ENCODE measurements around the gene ATP2C2.
"Not testable (repeated sequence)": the region's sequence is repeated elsewhere in the genome, so short reads cannot be mapped to it uniquely, and the experiment has no call there.

The ATP2C2 gene

DNA sequence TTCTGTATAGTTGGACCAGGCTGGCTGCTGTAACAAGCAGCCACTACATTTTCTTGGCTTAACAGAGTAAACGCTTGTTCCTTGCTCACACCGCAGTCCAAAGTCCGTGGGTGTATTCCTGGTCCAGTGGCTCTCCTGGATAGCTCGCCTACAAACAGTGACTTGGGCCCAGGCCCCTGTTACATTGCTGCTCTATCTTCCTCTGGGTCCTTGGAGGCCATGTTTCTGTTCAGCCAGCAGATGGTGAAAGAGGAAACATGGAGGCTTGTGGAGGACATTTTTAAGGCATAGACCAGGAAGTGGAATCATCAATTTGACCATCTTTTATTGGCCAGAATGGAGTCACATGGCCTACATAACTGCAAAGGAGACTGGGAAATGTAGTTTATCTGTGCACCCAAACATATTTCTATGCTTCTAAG lies 55.1 kb downstream of the ATP2C2 start:
- no peak for DNase-seq

DNA sequence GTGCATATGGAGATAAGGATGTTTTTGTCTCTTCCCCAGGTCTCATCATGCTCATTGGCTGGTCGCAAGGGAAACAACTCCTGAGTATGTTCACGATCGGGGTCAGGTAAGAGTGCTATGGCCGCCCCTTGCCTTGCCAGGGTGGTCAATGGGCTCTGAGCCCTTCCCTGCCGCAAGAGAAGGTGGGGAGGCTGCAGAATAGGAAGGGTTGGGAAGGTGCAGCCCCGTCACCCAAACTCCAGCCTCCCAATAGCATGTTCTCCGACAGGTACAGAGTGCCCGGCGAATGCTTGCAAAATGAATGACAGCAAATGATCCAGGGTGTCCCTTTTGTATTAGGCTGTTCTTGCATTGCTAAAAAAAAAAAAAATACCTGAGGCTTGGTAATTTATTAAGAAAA lies 57.4 kb downstream of the ATP2C2 start:
- no peak for DNase-seq

DNA sequence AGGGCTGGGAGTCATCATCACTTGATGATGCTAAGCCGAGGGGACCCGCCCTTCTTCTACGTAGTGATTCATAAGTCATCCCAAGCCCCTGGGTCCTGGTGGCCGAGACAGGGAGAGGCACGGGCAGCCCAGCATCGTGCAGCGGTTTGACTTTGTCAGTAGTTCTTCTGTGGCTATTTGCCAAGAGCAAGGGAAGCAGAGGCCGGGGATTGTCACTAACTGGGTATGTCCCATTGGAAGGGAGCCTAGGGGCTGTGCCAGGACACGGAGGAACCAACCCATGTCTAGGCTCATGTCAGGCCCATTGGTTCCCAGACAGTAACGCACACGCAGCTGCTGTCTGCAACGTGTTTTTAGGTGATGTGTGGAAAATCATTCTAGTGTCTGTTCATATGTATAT lies 58.5 kb downstream of the ATP2C2 start:
- no peak for DNase-seq

- DNase-seq, result no peak
Measured at GRCh38 chr16:84427553-84427952, 59.2 kb downstream of the ATP2C2 start.

DNA sequence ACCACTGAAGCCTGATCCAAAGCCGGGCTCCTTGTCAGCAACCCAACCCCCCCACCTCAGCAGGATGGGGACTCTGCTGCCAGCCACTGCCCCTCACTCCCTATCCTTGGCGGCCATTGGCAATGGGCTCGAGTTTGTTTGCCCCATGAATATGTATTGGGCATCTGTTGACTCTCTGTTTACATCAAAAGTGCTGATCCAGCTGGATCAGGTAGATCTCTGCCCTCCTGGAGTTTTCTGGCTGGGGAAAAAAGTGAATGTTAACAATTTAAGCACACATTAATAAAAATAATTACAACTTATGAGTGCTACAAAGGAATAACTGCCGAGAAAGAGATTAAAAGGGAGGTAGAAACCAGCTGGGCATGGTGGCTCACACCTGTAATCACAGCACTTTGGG lies 62.5 kb downstream of the ATP2C2 start:
- DNase-seq, result no peak

- no peak for DNase-seq
Measured at GRCh38 chr16:84434800-84435199, 66.5 kb downstream of the ATP2C2 start.

GRCh38 chr16:84436196-84436595 lies 67.9 kb downstream of the ATP2C2 start:
- no peak for DNase-seq

DNA sequence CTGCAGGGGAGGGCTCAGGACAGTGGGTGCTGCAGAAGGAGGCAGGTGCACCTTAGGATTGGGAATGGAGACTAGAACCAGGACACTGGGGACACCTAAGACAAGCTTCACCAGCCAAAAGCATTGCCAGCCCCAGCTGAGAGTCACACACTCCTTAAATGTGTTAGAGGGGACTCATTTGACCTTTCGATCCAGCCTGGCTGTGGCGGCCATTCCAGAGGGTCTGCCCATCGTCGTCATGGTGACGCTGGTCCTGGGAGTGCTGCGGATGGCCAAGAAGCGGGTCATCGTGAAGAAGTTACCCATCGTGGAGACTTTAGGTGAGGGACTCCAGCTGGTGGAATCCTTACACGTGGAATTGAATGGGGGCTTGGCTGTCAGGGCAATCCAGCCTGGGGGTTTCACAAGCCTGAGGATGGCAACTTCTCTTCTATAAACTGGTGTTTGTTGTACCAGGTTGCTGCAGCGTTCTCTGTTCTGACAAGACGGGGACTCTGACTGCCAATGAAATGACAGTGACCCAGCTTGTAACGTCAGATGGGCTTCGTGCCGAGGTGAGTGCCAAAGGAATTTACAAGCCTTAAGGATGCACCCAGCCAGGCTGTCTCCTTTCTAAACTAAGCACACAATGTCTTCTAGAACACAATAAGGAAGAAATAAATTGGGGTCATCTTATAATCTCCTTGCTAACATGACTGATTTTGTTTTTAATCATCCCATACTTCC lies 70.8 kb downstream of the ATP2C2 start:
- no peak for DNase-seq

DNA sequence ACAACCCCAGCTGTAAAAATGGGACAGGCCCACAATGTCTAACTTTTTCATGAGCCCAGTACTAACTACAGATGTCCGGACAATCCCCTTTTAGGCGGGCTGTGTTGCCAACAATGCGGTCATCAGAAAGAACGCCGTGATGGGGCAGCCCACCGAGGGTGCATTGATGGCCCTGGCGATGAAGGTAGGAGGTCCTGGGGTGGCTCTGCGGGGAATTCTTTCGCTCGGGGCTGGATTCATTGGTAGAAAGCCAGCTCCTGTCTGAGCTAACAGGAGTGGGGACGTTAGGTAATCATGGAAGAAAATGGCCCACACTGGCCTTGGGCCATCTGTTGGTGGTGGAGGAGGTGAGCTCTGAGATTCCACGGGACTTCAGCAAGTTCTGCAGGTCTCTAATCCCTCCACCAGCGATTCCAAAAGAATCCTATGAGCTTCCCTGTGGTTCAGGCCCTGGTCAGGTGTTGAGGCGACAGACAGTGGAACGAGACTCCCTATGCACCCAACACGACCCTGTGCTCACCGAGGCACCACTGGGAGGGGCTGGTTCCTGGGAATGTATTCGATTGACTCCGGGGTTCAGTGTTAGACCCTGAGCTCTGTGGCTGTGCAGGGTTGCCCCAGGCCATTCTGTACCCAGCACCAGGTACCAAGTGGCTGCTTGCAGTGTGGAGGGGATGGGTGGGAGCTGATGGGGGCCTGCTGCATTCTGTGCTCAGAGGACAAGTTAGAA lies 74.2 kb downstream of the ATP2C2 start:
- DNase-seq, result no peak

- no peak for DNase-seq
Measured at GRCh38 chr16:84443166-84443802, 74.9 kb downstream of the ATP2C2 start.

DNA sequence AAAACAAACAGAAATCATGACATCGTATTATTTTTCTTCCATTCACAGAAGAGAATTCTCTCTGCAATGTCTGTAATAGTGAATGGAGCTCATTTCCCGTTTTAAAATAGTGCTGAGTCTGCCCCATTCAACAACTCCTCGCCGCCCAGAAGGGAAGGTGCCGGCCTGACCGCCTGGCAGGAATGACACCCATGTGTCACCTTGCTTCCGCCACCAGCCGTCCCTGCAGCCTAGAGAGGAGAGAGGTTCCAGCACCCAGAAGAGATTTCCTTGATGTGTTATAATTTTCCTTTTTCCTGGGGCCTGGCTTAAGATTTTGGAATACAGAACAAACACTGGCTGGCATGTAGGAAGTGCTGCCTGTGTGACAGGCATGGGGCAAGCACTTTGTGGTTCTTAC lies 76.1 kb downstream of the ATP2C2 start:
- no peak for DNase-seq

- no peak for DNase-seq
Measured at GRCh38 chr16:84446084-84446483, 77.7 kb downstream of the ATP2C2 start.

DNA sequence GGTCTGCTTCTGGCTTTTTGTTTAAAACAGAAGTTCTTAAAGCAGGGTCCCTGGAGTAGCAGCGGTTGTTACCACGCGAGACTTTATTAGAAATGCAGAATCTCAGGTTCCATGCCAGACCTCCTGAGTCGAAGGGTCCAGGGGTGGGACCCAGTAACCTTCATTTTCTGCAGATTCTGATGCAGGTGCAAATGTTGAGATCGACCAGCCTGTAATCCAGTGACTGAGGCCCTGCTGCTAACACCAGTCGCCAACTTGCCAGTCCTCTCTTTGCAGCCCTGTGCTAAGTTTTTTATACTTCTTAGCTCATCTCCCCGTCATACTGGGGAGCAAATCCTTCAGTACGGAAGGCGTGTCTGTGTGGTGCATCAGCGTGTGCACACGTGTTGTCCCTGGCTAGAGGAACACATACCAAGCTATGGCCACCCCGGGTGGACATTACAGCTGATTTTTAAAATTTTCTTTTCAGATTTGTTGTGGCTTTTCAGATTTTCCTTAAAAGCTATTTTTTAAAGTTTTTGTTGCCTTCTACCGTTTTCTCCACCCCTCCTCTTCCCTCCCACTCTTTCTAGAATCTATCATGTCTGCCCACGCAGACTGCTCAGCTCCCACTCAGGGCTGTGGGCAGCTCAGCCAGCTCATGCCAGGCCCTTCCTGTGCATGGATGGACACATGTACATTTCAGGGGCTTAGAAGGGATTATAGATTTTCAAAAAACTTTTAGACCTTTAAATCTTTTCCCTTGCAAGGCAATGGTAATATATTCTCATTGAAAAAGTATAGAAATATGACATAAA lies 78.5 kb downstream of the ATP2C2 start:
- DNase-seq, result no peak

DNA sequence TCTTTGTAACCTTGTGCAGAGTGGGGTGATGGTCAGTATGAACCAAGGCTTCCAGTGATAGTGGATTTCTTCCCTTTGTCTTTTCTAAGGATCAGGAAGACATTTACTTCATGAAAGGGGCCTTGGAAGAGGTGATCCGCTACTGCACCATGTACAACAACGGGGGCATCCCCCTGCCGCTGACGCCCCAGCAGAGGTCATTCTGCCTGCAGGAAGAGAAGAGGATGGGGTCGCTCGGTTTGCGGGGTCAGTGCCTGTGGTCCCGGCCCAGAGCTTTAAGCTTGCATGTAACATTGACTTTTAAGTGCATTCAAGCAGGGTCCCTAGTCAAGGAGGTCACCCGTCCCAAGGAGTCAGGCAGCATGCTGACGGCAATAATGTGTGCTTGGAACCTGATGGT lies 80.1 kb downstream of the ATP2C2 start:
- DNase-seq, result no peak

DNA sequence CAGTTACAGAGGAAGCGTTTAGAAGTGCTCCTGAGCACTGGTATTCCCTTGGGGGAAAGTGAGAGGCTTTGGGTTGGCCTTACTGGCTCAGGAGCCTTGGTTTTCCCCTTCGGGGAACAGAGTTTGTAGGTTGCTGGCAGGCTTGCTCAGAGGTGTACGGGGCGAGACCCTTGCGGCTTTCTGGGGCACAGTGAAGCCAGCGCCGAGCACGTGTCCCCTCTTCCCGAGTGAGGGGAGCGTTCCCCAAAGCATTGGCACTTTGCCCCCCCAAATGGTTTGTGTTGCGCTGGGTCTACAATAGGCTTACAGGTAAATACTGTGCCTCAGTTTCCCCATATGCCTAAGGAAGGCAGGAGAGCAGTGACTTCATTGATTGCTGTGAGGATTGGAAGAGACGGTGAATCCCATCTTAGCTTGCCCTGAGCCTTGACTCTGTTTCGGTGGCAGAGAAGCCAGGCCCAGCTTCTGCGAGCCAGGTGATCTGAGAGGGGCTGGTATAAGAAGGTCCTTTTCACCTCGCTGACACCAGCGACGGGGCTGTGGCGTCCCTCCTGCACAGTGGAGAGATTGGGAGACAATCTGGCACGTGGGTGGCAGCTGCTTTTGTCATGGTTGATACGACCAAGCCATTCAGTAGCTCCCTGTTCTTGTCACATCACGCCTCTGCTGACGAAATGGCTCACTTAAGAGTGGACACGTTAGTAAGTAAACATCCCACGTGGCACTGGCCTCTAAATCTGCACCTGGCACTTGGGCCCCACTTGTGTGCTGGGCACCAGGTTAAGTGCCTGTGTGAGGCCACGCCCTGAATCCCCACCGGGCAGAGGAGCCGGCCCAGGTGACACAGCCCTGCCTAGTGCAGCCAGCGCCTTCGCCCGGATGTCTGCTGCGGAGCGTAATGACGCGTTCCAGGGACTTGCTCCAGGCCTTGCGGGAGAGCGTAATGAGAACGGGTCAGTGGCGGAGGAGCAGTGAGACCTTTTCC lies 81.1 kb downstream of the ATP2C2 start:
- DNase-seq, result no peak

DNA sequence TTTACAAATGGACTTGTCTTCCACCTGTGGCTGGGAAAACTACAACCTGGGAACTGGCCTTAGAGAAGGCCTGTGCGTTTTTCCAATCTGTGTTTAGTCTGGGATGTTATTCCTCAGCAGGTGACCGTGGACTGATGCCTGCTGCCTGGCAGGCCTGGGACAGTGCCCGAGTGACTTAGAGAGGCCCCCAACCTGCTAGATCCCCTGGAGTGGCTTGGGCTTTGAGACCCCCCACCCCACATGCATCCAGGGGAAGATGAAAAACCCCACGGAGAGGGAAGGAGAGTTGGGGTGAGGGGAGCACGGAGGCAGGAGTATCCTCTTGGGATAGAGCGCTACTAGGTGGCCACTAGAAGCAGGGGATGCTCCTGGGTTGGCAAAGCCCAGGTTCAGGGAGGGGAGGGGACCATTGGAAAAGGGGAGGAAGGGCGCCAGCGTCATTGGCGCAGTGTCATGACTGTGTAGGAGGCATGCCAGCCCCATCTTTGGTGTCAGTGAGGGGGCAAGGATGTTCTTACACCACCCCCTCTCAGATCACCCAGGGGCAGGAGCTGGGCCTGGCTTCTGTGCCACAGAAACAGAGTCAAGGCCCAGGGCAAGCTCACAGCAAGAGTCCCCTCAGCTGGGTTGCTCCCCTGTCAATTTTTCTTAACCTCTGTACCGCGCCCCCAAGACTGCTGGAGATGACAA lies 82.0 kb downstream of the ATP2C2 start:
- no peak for DNase-seq

- not testable (repeated sequence) for DNase-seq
Measured at GRCh38 chr16:84451010-84451676, 82.8 kb downstream of the ATP2C2 start.

- no peak for DNase-seq
Measured at GRCh38 chr16:84451781-84452180, 83.4 kb downstream of the ATP2C2 start.

- no peak for DNase-seq
Measured at GRCh38 chr16:84453061-84453752, 84.9 kb downstream of the ATP2C2 start.

- no peak for DNase-seq
Measured at GRCh38 chr16:84454611-84455010, 86.3 kb downstream of the ATP2C2 start.
